HCT116 (cell line): ENCODE results near the gene THRA. TPM values are rescaled to one million over a fixed set of nuclear protein-coding genes. Genes with fewer than 3 reads are reported as not detected.

ENCODE experiments used
- ATAC-seq: fragments of 200-7000 bp; cut with Tn5 transposase; 2 replicates; pipeline ENCODE4 v1.9.1; 2020; ENCODE audit warnings: mild to moderate bottlenecking, moderate library complexity
- BruUV-seq: library from RNA; stranded (reverse); fragments of 400-500 nt; replicated peaks from 2 replicates; lab custom pipeline; 2021; lab: Mats Ljungman, UMichigan
- CTCF ChIA-PET: fragments of 300-600 bp; sonication (Branson Sonifier 250); formaldehyde crosslinking; loops from one replicate; lab custom pipeline; 2021; ENCODE audit warnings: antibody characterized with exemption; lab: Charles Lee
- POLR2A ChIA-PET: fragments of 300-600, 350-600 bp; sonication (Branson Sonifier 250); formaldehyde crosslinking; loops from one replicate; lab custom pipeline; 2021; ENCODE audit warnings: antibody characterized with exemption; lab: Charles Lee
- RAD21 ChIA-PET, 2 experiments: fragments of 300-600 bp; sonication (Branson Sonifier 250); formaldehyde crosslinking; loops; one replicate each; lab custom pipeline; 2023; ENCODE audit warnings: low total read pairs in 2 of 2; ENCODE audit not compliant: uncharacterized antibody in 2 of 2, unreplicated experiment in 2 of 2, low non-redundant PET in 1 of 2; lab: Charles Lee
- DNase-seq: peaks from one replicate; pipeline ENCODE4 v3.0.0-alpha.2; 2010; ENCODE audit warnings: low read depth, low spot score
- H2AFZ ChIP-seq: fragments of 200-600 bp; shearing (Covaris generic), sonication (generic); 2 replicates; pipeline ENCODE4 v1.6.1; 2017; ENCODE audit warnings: low read depth, mixed run types, mixed read lengths, antibody characterized with exemption, low read length; ENCODE audit not compliant: poor library complexity, severe bottlenecking
- H3K27ac ChIP-seq: 2 replicates; pipeline ENCODE4 v1.5.1; 2012; ENCODE audit warnings: low read depth, low read length
- H3K27me3 ChIP-seq: fragments of 200-600 bp; sonication (generic); 2 replicates; pipeline ENCODE4 v1.6.1; 2016; ENCODE audit warnings: mixed run types, low read length, mixed read lengths; ENCODE audit not compliant: insufficient read depth
- H3K36me3 ChIP-seq, 2 experiments: fragments of 200-500 bp in 1 of 2; fragments of 200-600 bp in 1 of 2; sonication (Bioruptor generic) in 1 of 2; sonication (generic) in 1 of 2; 2 replicates each; pipeline versions ENCODE4 v1.5.1 to v1.6.1; 2014 to 2016; ENCODE audit warnings: low read length in 2 of 2, inconsistent platforms in 1 of 2, mixed read lengths in 1 of 2, mixed run types in 1 of 2; ENCODE audit not compliant: insufficient read depth in 2 of 2, control insufficient read depth in 1 of 2
- H3K4me1 ChIP-seq, 2 experiments: fragments of 200-600 bp in 1 of 2; sonication (generic) in 1 of 2; 2 replicates each; pipeline versions ENCODE4 v1.5.1 to v1.6.1; 2012 to 2017; ENCODE audit warnings: low read length in 2 of 2, inconsistent platforms in 1 of 2, mild to moderate bottlenecking in 1 of 2, mixed read lengths in 1 of 2, mixed run types in 1 of 2, moderate library complexity in 1 of 2; ENCODE audit not compliant: insufficient read depth in 2 of 2, control insufficient read depth in 1 of 2
- H3K4me2 ChIP-seq: fragments of 200-600 bp; sonication (generic); 2 replicates; pipeline ENCODE4 v1.6.1; 2017; ENCODE audit warnings: mixed run types, low read length, mixed read lengths
- H3K4me3 ChIP-seq, 2 experiments: fragments of 200-600 bp in 1 of 2; sonication (generic) in 1 of 2; replicated peaks in 1 of 2; 2 replicates each; pipeline ENCODE4 v1.5.1; 2011 to 2016; ENCODE audit warnings: low read length in 2 of 2, control low read depth in 1 of 2, low read depth in 1 of 2, mild to moderate bottlenecking in 1 of 2, mixed read lengths in 1 of 2, mixed run types in 1 of 2
- H3K79me2 ChIP-seq: fragments of 200-600 bp; sonication (generic); 2 replicates; pipeline ENCODE4 v1.6.1; 2017; ENCODE audit warnings: mild to moderate bottlenecking, mixed run types, low read length, moderate library complexity, mixed read lengths; ENCODE audit not compliant: insufficient read depth
- H3K9ac ChIP-seq: fragments of 200-600 bp; sonication (generic); 2 replicates; pipeline ENCODE4 v1.6.1; 2016; ENCODE audit warnings: low read length, mixed read lengths
- H3K9me2 ChIP-seq: fragments of 200-600 bp; sonication (generic), shearing (Covaris generic); 2 replicates; pipeline ENCODE4 v1.6.1; 2017; ENCODE audit warnings: mixed run types, mild to moderate bottlenecking, moderate library complexity; ENCODE audit not compliant: insufficient read depth
- H3K9me3 ChIP-seq, 2 experiments: fragments of 200-500 bp in 1 of 2; fragments of 200-600 bp in 1 of 2; sonication (Bioruptor generic) in 1 of 2; sonication (generic) in 1 of 2; 2 replicates each; pipeline ENCODE4 v1.6.1; 2014 to 2017; ENCODE audit warnings: low read length in 2 of 2, mixed read lengths in 2 of 2, inconsistent platforms in 1 of 2, low read depth in 1 of 2, mild to moderate bottlenecking in 1 of 2, mixed run types in 1 of 2, moderate library complexity in 1 of 2; ENCODE audit not compliant: control insufficient read depth in 1 of 2, insufficient read depth in 1 of 2
- H4K20me1 ChIP-seq: fragments of 200-600 bp; sonication (generic), shearing (Covaris generic); 2 replicates; pipeline ENCODE4 v1.6.1; 2017; ENCODE audit warnings: mixed run types, mild to moderate bottlenecking, moderate library complexity; ENCODE audit not compliant: insufficient read depth
- EZH2 ChIP-seq: fragments of 200-600 bp; sonication (generic); IDR thresholded peaks from 2 replicates; pipeline ENCODE4 v1.6.1; 2017; ENCODE audit warnings: antibody characterized with exemption, mixed run types
- SIN3A ChIP-seq: IDR thresholded peaks from 2 replicates; pipeline ENCODE4 v1.6.1; 2012; ENCODE audit warnings: low read depth
- SRF ChIP-seq: IDR thresholded peaks from 2 replicates; pipeline ENCODE4 v1.6.1; 2012; ENCODE audit warnings: low read depth
- TCF7L2 ChIP-seq: IDR thresholded peaks from 2 replicates; pipeline ENCODE4 v1.7.0; 2011; ENCODE audit warnings: borderline replicate concordance, inconsistent platforms; ENCODE audit not compliant: insufficient read depth, insufficient read length; ENCODE audit errors: extremely low read depth
- ZBTB33 ChIP-seq: IDR thresholded peaks from 2 replicates; pipeline ENCODE4 v1.6.1; 2011; ENCODE audit warnings: mild to moderate bottlenecking, low read length, moderate library complexity; ENCODE audit not compliant: insufficient replicate concordance; ENCODE audit errors: extremely low read depth
- intact Hi-C: fragments of 100-400 bp; cut with micrococcal nuclease; formaldehyde crosslinking; loops from 2 replicates; pipeline ENCODE4 v1.10.0; 2022
- total RNA-seq: library from RNA; stranded (reverse); gene quantifications from one replicate; pipeline ENCODE4 v1.2.1, GENCODE V29; 2021; ENCODE audit not compliant: unreplicated experiment
- TF ChIP-seq, protein P1 (sequence below): IDR thresholded peaks from 2 replicates; pipeline ENCODE4 v1.6.1; 2012

Gene THRA
- total RNA-seq, 1 experiment from 2014 or later = 23.3 TPM

DNA sequence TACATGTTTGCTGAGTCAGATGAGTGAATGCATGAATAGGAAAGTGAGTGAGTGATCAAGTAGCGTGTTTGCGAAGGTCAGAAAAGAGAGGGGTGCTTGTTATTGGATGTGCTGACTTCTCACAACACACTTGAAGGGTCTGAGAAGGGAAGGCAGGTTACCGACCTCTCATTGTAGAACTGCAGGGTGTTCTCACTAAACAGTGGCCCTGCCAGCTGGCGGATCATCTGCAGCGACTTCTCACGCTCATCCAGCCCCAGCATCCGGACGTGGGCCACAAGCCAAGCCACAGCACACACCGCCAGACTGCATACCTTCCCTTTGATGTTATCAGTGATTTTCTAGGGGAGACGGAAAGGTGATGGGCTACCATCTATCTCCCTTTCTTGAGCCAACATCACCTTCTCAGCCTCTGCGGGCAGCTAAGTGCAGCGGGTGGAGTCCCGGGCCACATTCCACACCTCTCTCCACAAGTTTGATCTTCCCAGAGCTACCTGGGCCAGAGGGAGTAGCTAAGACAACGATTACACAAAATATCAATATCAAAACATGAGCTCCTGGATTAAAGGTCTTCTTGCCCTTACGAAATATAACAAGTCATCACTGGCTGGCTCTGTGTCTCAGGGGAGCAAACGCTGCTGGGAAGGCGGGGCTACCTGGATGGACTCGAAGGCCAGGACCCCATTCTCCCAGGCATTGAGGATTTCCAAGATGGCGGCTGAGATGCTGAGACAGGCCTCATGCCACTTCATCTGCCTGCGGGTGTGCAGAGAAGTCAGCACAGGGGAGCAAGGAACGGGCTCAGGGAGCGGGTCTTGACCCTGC lies 36.6 kb upstream of the THRA start:
- ChIA-PET RAD21 (no interaction called here), POLR2A (no interaction called here), CTCF (interaction anchor here (1.0 to 2.0 kb wide), 4 partner anchors 9 to 49 kb away, joined by 3 to 5 read pairs (median 4); partner anchors contain the start of gene MED24)
- Histone ChIP-seq H3K27ac (peak overlapping the region; percentile 13; the same call in 1 of the 2 replicates), H3K36me3 (peaks cover 14 to 44% of the 10 kb centered on the region in 2 experiments; a peak in 3 of 4 replicates), H2AFZ (no peak overlapping the region), H3K9ac (no peak overlapping the region), H3K9me3 (no peaks in the 10 kb centered on the region), H4K20me1 (no peaks in the 10 kb centered on the region), H3K9me2 (no peaks in the 10 kb centered on the region), H3K79me2 (no peaks in the 10 kb centered on the region), H3K4me3 (no peak overlapping the region), H3K27me3 (no peaks in the 10 kb centered on the region), H3K4me2 (no peak overlapping the region), H3K4me1 (peaks cover 2 to 20% of the 10 kb centered on the region in 2 experiments; a peak in 2 of 4 replicates)
- BruUV-seq = no TSS peak
- ATAC-seq (no peak), DNase-seq (no peak)
- intact Hi-C loops = loop anchor here (5.0 kb wide), 1 partner anchor 61 kb away; no protein-coding TSS in a partner anchor
- TF ChIP-seq SRF (no peak), EZH2 (no peak), SIN3A (no peak), ZBTB33 (no peak), TCF7L2 (peak; percentile 53)
- TF ChIP-seq, protein P1, sequence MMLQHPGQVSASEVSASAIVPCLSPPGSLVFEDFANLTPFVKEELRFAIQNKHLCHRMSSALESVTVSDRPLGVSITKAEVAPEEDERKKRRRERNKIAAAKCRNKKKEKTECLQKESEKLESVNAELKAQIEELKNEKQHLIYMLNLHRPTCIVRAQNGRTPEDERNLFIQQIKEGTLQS = no peak
